ENCODE results near the gene MEDAG.

- no peak for TF ChIP-seq POLR2AphosphoS5 (IDR thresholded peaks at IDR 0.05; ENCODE audit: low read depth, low read length)
- TF ChIP-seq, protein P1, sequence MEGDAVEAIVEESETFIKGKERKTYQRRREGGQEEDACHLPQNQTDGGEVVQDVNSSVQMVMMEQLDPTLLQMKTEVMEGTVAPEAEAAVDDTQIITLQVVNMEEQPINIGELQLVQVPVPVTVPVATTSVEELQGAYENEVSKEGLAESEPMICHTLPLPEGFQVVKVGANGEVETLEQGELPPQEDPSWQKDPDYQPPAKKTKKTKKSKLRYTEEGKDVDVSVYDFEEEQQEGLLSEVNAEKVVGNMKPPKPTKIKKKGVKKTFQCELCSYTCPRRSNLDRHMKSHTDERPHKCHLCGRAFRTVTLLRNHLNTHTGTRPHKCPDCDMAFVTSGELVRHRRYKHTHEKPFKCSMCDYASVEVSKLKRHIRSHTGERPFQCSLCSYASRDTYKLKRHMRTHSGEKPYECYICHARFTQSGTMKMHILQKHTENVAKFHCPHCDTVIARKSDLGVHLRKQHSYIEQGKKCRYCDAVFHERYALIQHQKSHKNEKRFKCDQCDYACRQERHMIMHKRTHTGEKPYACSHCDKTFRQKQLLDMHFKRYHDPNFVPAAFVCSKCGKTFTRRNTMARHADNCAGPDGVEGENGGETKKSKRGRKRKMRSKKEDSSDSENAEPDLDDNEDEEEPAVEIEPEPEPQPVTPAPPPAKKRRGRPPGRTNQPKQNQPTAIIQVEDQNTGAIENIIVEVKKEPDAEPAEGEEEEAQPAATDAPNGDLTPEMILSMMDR (IDR thresholded peaks at IDR 0.05) = no peak
Measured at GRCh38 chr13:30874111-30874510, 32.0 kb upstream of the MEDAG start.
